Right forelimb (tissue), 1 donor: Measurements from ENCODE around the gene AOPEP.

ENCODE experiments used
- DNase-seq: peaks from one replicate; pipeline ENCODE4 v3.0.0-alpha.2; 2018

AOPEP gene

GRCh38 chr9:95048225-95049087 lies 322.0 kb downstream of the AOPEP start:
- DNase-seq: peak; percentile 79

DNA sequence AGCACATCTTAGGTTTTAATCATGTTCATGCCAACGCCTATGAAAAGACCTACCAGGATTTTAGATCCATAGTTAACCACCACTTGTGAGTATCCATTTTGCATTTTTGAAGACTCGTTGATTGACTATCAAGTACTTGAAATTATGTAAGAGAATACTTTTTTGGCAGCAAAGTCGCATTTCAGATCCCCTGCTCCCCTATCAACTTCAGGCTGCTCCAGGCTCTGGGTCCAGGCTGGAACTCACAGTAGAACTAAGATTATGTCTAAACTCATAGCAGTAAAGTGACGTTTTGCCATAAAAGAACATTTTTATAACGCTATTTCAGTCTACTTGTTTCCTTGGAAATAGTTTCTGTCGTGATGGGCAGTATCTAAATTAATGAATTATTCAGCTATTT lies 323.3 kb downstream of the AOPEP start:
- no peak for DNase-seq

DNA sequence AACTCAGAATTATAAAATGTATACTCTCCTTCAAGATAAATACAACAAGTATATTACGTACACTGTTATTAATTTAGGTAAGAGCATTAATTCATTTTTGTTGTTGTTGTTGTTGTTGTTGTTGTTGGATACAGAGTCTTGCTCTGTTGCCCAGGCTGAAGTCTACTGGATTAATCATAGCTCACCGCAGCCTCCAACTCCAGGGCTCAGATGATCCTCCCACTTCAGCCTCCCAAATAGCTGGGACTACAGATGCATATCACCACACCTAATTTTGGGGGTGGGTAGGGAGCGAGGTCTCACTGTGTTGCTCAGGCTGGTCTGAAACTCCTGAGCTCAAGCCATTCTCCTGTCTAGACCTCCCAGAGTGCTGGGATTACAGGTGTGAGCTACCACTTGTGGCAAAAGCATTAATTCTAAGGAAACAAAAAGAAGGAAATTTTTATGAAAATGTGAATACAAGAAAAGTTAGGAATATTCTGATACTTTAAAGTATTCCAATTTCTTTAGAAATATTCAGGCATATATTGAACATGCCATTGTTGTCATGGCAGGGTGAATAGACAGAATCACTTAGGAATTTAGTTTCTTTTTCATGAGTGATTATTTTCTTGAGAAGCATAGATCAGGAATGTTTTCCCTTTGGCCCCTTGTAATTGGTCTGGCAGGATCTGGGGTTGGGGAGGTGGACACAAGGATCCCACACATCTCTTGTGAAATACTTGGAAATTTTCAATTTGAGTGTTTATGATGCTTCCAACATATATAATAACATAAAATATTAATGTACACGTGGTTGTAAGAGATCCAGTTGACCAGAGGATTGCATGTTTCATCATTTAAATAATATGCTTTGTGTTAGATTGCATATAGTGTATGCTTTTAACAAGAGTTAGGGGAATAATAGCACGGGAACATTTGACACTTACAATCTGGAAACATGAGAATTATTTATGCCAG lies 327.4 kb downstream of the AOPEP start:
- DNase-seq: no peak

- no peak for DNase-seq
Measured at GRCh38 chr9:95055334-95055850, 328.9 kb downstream of the AOPEP start.

- no peak for DNase-seq
Measured at GRCh38 chr9:95055851-95056551, 329.5 kb downstream of the AOPEP start.

DNA sequence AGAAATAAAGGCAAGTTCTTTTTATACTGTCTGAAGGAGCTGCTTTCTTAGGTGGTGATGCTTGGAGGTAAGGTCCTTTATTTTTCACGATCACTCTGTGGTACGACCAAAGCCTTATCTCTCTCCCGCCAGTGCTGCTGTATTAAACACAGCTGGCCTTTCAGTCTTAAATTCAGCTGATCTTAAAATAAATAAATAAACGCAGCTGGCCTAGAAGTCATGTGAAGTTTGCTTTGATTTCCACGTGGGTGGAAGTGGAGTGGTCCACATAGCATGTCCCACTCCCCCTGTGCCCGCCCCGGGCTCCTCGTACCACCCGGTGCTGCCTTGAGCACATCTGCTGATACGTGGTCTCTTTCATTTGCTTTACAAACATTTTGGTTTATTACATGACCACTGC lies 330.6 kb downstream of the AOPEP start:
- no peak for DNase-seq

DNA sequence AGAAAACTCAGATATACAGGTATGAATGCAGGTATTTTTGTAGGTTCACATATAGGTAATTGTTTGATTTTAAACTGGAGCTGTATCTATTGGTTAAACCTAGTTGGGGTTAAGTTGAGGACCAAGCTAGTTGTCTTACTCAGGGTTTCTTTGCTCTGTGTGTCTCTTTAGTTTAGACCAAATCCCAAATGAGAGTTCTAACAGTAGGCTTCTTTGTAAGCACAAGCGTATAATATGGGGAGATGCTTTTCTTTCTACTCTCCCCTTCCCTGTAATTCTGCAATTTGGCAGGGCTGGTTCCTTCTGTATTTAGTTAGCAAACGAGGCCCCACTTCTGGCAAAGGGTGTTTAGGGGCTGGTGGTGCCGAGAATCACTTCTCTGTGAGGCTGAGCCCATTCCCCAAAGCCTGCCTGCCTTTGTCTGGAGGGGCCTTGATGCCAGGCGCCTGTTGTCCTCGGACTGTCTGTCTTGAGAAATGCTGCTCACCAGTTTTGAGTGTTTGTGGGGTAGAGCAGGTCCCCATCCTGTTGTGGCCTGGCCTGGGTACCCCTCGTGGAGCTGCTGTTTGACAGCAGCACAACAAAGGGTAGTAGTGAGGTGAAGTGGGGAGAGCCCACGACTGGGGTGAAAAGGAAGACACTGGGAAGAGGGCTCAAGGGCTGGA lies 331.8 kb downstream of the AOPEP start:
- DNase-seq: no peak

- DNase-seq: no peak
Measured at GRCh38 chr9:95058795-95059386, 332.4 kb downstream of the AOPEP start.

- DNase-seq: no peak
Measured at GRCh38 chr9:95060234-95060633, 333.7 kb downstream of the AOPEP start.

GRCh38 chr9:95060916-95061315 lies 334.4 kb downstream of the AOPEP start:
- DNase-seq: no peak

- DNase-seq: no peak
Measured at GRCh38 chr9:95061916-95062595, 335.6 kb downstream of the AOPEP start.

DNA sequence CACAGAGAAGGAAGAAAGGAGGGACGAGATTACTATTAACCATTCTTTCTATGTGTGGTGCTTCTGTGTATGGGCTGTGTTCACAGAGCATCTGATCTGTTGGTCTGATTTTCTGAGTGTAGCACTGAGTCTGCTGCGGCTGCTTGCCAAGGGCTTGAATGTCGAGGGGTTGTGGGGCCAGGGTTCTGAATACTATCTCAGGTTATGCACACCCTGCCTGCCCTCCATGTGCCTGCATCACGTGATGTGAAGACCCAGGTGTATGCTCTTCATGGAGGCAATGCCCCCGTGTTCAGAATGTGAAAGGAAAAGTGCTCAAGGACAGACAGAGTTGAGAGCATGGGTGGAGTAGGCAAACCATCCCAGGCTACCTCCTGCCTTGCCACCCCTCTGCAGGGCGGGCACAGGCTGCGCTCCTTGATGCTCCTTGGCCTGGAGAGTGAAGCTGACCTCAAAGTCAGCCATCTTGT lies 336.1 kb downstream of the AOPEP start:
- DNase-seq: no peak

GRCh38 chr9:95063300-95063699 lies 336.8 kb downstream of the AOPEP start:
- no peak for DNase-seq

GRCh38 chr9:95065224-95065623 lies 338.7 kb downstream of the AOPEP start:
- DNase-seq: no peak

GRCh38 chr9:95067057-95067456 lies 340.6 kb downstream of the AOPEP start:
- no peak for DNase-seq

GRCh38 chr9:95067897-95068296 lies 341.4 kb downstream of the AOPEP start:
- DNase-seq: no peak

DNA sequence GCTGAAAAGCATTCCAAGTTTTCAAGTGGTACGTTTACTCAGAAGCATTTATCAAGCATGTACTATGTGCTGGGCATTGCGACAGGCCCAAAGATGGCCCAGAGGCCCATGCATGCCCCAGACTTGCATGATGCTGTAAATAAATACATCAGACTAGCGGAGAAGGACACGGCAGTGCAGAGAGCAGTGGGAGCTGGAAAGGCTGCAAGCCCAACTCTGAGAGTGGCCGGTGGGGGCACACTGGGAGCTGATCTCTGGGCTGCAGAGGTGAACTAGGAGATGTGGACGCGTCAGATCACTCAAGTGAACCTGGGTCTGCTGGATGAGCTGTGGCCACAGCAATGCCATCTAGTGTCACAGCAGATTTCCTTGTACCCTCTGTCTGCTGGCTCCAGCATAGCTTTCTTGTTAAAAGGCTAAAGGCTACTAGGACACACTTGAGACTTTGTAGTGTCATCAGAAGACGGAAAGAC lies 344.1 kb downstream of the AOPEP start:
- no peak for DNase-seq

DNA sequence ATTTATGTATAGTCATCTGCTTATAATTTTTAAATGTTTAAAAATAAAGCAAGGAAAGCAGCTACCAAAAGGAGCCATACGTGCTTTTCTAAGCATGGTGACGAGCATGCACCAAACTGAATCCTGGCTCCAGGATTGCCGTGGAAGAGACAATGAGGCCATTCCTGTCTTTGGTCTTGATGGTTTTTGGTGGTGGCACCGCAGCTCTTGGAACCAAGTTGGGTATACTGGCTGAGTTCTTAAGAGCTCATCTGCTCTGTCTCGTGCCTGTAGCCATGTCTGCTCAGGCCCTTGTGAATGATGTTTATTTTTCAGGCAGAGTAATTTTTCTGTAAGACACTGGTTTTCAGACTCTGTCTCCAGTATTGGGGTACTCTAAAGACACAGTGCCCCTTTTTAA lies 345.0 kb downstream of the AOPEP start:
- DNase-seq: no peak

- DNase-seq: peak; percentile 33
Measured at GRCh38 chr9:95071925-95072324, 345.4 kb downstream of the AOPEP start.

GRCh38 chr9:95073042-95073607 lies 346.6 kb downstream of the AOPEP start:
- peak; percentile 17 for DNase-seq

DNA sequence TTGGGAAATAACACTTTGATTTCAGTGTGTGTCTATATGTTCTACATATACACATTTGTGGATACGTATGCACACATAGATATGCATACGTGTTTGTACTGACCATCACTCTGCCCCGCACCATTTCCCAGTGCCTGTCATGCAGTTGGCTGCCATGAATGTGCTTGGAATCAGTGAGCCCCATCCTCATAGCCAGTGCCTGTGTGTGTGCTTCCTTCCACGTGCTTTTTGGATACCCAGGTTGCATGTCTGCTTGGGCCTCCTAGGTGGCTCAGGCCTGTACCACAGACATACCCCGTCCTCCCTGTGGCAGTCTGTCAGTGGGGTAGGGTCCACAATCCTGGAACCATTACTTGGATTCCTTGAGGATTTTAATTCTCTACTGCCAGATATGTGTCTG lies 347.4 kb downstream of the AOPEP start:
- DNase-seq: peak; percentile 28
